ENCODE results near the gene DDX10.
A peak's percentile ranks its signal among the peaks of the same experiment; 100 is the strongest.
"Not testable (repeated sequence)": the region's sequence is repeated elsewhere in the genome, so short reads cannot be mapped to it uniquely, and the experiment has no call there.

DDX10 gene

DNA sequence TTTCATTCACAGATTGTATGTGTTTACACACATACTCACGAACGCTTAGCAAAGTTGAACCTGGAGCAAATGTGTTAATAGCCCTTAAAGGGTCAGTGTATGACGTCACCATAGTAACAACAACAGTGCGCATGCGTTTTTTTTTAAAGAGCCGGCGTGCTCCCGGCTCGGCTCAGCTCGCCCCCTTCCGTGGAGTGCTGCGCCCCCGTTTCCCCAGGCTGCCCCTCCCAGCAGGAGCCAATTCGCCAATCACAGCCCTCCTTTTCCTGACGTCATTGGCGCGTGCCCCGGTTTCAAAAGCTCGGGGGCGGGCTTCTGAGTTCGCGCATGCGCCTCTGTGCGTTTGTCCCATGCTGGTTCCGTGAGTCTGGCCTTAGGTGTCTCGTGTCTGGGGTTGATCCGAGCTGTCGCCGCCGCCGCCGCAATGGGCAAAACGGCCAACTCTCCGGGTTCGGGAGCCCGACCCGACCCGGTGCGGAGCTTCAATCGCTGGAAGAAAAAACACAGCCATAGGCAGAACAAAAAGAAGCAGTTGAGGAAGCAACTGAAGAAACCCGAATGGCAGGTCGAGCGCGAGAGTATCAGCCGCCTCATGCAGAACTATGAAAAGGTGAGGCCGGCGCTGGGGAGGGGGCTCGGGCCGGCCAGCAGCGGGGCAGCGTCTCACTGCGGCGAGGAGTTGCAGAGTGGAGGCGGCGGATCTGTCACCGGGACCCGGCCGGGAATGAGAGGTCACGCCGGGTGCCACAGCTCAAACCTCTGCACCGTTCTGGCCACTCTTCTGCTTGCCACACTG lies at the start of gene DDX10:
DDX10 (plus strand) TSS at position 340 of the 796 bp plus-strand sequence; CDS start at position 425, 85 bp downstream.
- DNase-seq, result peak; percentile 99

DNA sequence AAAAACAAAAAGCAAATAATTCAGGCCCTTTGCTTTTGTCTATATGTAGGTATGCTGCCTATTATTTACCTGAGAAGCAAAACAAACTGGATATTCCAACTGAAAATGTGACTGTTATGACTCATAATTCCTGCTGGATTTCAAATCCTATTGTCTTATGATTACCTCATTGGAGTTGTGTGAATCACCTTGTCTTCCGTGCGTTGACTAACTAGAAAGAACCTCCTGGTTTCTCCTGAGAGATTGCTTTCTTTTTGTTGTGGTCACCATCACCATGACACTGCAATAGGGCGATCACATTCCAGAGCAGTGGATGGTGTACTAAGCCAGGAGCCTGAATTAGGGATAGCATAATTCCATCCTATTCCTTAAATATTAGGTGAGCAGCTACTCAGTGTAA lies 48.3 kb upstream of the DDX10 start:
- no peak for DNase-seq

- no peak for DNase-seq
These were observed 47.8 kb upstream of the DDX10 start for GRCh38 chr11:108617055-108617454.

- no peak for DNase-seq
These were observed 46.3 kb upstream of the DDX10 start for GRCh38 chr11:108618529-108618928.

DNA sequence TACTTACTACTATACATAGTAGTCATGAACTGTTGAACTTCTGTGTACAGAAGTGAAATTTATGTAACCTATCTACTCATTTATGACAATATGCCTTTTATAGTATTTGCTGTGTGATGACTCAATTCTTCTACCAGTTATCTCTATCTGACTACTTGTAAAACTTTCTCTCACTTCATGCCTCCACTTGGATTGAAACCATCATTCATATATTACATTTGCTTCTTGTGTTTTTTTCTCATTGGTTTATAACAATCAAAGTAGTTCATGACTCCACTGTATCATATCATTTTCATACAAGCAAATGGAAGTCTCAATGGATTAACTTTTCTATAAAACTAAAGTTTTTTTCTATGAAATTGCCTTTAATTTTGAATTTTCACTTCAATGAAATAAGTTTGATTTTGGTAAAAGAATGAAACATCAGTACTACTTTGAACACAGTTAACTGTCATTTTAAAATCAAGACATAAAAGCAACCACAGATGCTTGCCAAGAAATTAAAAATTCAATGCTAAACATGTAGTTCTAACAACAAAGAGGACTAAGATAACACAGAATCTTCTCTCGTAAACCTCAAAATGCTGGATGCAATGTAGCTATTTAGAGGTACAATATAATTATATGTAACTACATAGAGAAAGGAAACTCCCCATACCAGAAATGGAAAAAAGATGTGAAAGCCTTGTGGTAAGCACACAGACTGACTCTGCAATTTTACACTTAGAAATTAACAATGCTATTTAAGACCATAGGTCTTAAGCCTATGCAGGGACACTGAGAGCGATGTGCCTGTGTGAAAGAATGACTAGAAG lies 43.7 kb upstream of the DDX10 start:
- DNase-seq, result no peak

GRCh38 chr11:108622341-108622740 lies 42.5 kb upstream of the DDX10 start:
- DNase-seq, result no peak

DNA sequence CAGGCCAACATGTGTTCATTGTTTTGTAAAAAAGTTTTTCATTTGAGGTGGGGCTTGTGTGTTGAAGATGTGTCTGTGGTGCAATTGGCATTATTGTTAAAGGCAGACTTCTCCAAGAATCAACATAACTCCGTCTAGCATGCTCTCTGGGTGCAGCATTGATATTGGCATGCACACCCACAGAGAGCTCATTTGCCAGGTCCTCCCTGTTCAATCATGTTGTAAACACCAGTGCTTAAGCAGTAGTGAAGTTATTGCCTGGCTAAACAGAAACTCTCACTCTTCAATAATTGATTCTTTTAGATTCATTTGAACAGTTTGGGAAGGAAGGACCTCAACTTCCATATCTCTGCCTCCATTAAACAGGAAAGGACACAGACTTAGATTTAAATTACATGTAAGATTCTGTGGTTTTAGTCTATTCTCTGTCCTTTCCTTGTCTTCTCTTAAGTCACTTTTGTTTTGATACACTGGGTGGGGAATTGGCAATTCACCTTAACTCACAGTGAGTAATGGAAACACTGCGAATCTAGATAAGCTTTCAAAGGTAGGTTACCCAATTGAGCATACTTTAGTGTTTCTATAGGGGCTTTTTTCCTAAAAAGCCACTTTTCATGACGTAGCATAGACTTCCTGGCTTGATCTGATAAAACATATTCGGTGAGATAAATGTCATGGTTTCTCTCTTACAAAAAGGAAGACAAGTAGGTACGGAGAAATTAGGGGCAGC lies 40.5 kb upstream of the DDX10 start:
- no peak for DNase-seq

DNA sequence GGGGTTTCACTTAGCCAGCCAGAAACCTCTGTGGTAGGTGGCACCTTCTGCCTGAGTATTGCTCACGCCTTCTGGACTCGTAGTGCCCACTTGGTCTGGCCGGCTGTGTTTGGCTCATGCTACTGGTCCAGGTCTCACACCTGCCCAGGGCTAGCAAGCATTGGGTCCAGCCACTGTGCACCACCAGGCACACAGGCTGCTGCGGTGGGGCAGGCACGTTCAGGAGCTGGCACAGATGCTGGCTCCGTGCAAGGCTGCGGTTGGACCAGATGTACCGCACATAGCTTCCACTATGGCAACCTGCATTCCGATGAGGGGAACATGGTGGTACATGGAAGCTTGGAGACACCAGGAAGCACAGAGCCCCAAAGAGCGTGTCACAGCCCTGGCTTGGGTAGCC lies 36.5 kb upstream of the DDX10 start:
- DNase-seq, result no peak

GRCh38 chr11:108628812-108629211 lies 36.1 kb upstream of the DDX10 start:
- DNase-seq, result no peak

- no peak for DNase-seq
These were observed 35.6 kb upstream of the DDX10 start for GRCh38 chr11:108629274-108629673.

- DNase-seq, result no peak
These were observed 32.7 kb upstream of the DDX10 start for GRCh38 chr11:108632041-108632704.

DNA sequence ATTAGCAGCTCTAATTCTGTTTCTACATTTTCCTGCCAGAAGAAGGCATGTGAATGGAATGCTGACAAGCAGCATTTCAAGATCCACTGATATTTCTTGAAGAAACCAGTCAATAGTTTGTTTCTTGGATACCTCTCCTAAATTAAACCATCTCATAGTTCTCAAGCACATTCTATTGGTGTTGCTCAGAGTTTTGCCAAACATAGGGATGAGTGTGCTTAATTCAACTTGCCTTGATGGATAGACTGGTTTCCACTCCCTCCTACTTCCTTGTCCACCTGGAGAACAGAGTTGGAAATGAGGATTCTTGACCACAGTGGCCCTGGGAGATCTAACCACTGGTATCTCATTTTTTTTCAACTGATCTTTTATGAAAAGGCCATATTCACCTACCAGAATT lies 29.8 kb upstream of the DDX10 start:
- DNase-seq, result no peak

GRCh38 chr11:108636222-108636621 lies 28.6 kb upstream of the DDX10 start:
- DNase-seq, result no peak

DNA sequence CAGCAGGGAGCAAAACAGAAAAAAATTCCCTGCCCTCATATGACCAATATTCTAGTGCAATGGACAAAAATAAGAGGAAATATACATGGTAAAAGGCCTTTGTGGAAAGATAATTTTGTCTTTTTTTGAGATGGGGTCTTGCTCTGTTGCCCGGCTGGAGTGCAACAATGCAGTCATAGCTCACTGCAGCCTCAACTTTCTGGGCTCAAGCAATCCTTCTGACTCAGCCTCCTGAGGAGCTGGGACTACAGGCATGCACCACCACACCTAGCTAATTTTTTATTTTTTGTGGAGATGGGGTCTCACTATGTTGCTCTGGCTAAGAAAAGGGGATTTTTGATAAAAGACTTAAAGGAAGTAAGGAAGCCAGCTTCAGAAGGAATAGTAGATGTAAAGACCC lies 25.7 kb upstream of the DDX10 start:
- no peak for DNase-seq

DNA sequence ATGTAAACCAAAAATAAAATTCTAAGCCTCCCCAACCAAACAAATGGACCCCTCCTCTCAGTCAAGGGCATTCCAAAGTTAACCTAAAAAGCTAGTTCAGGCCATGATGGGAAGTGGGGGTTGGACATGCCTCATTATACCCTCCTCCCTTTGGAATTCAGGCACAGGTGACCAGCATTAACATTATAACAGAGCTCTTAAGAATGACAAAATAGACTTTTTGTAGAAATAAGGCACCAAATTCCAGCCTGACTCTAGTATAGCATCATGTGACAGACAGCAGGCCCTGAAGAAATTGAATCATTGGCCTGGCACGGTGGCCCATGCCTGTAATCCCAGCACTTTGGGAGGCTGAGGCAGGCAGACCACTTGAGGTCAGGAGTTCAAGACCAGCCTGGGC lies 23.1 kb upstream of the DDX10 start:
- DNase-seq, result not testable (repeated sequence)

GRCh38 chr11:108643974-108644373 lies 20.9 kb upstream of the DDX10 start:
- DNase-seq, result no peak

GRCh38 chr11:108645970-108646369 lies 18.9 kb upstream of the DDX10 start:
- no peak for DNase-seq

- no peak for DNase-seq
These were observed 17.5 kb upstream of the DDX10 start for GRCh38 chr11:108647387-108647700.

DNA sequence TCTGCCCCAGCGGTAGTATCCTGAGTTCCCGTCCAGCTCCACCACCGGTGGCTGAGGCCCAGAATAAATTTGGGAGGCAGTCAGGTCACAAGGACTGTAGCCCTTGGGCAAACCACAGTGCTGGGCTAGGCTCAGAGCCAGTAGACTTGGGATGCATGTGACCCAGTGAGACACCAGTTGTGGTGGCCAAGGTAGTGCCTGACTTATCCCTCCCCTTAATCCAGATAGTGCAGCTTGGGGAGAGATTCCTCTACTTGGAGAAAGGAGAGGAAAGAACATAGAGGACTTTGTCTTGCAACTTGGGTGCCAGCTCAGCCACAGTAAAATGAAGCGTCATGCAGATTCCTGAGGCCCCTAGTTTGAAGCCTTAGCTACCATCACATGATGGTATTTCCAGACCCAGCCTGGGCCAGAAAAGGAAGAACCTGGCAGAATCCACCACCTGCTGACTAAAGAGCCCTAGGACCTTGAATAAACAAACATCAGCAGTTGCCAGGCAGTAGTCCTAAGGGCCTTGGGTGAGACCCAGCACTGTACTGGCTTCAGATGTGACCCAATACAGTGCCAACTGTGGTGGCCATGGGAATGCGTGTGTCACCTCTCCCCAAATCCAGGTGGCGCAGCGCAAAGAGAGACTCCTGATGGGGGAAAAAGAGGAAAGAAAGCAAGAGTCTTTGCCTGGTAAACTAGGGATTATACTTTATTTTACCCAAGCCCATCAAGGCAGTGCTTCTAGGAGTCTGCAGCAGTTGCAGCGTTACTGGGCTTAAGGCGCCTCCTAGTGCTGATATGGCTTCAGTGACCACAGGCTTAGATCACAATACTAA lies 17.0 kb upstream of the DDX10 start:
- DNase-seq, result peak; percentile 65

DNA sequence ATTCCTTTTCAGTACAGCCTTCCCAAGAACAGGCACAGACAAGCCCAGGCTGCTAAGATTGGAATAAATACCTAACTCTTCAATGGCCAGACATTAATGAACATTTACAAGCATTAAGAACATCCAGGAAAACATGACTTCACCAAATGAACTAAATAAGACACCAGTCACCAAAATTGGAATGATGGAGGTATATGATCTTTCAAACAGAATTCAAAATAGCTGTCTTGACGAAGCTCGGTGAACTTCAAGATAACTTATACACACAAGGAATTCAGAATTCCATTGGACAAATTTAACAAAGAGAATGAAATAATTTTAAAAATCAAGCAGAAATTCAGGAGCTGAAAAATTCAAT lies 16.4 kb upstream of the DDX10 start:
- DNase-seq, result no peak

DNA sequence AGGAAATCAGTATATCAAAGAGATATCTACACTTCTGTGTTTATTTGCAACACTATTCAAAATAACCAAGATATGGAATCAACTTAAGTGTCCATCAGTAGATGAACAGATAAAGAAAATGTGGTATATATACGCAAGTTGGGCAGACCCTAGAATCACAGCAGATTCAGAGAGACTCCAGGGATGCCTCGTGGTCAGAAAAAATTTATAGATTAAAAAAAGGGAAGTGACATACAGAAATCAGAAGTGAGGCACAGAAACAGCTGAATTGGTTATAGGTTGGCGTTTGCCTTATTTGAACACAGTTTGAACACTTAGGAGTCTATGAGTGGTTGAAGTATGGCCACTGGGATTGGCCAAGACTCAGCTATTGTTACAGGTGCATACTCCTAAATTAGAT lies 10.8 kb upstream of the DDX10 start:
- not testable (repeated sequence) for DNase-seq

DNA sequence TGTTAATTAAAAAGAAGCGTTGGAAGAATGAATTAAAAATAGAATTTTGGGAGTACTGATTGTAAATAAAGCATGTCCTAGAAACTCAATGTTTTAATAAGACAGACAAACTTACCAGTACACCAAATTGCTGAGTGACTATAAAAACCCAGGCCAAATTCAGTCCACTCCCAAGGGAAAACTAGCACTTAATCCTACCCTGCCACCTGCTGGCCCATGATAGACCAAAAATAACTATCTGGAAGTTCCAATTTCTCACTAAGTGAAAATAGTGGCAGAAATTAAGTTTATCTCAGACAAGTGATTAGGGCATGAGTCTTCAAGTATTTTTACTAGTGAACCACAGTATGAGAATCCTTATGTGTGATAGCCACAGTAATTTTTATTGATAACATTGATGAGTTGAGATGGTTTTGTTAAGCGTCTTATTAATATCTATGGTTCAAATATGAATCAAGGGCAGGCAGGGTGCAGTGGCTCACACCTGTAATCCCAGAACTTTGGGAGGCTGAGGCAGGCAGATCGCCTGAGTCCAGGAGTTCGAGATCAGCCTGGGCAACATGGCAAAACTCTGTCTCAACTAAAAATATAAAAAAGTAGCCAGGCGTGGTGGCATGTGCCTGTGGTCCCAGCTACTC lies 9.8 kb upstream of the DDX10 start:
- DNase-seq, result peak; percentile 39
